ENCODE measurements around the gene FANCG.

The FANCG gene

GRCh38 chr9:35074141-35074540 lies 5.6 kb downstream of the FANCG start (continued):
- TF ChIP-seq OSR2 (tag by site-specific recombination; IDR thresholded peaks at IDR 0.05) (no peak), ZBTB11 (tag by site-specific recombination; conservative IDR thresholded peaks at IDR 0.05; ENCODE audit: low read depth) (no peak), ZNF658 (tag by site-specific recombination; IDR thresholded peaks at IDR 0.05) (no peak), MEIS1 (CRISPR knock-in tag; IDR thresholded peaks at IDR 0.05; ENCODE audit: borderline replicate concordance) (no peak), TCF7L2 (IDR thresholded peaks at IDR 0.05; ENCODE audit: borderline replicate concordance, low read depth, low read length) (no peak), ZNF560 (tag by site-specific recombination; IDR thresholded peaks at IDR 0.05; ENCODE audit: borderline replicate concordance) (no peak)

GRCh38 chr9:35073279-35073612 lies 6.5 kb downstream of the FANCG start:
- POLR2A ChIA-PET: no interaction called here
- H3K4me1 ChIP-seq (ENCODE audit: control insufficient read depth, insufficient read depth, low read length): peaks cover 3% of the 10 kb centered on the region; the same call in 1 of the 2 replicates
- H3K9me3 ChIP-seq (ENCODE audit: control insufficient read depth, insufficient read depth, low read depth, low read length): no peaks in the 10 kb centered on the region
- 0 out of 2 replicates have a peak overlapping the region, but pooled peaks have one; percentile 20 for H3K27ac ChIP-seq (ENCODE audit: extremely low read depth, low read depth, low read length)
- H3K4me3 ChIP-seq (ENCODE audit: low read depth, low read length): no peak overlapping the region
- CTCF ChIA-PET: no interaction called here
- TF ChIP-seq HOXA7 (CRISPR knock-in tag; IDR thresholded peaks at IDR 0.05; ENCODE audit: borderline replicate concordance) (no peak), ZNF654 (tag by site-specific recombination; IDR thresholded peaks at IDR 0.05; ENCODE audit: low read depth) (no peak), HOXC10 (CRISPR knock-in tag; IDR thresholded peaks at IDR 0.05) (no peak), ZNF610 (tag by site-specific recombination; IDR thresholded peaks at IDR 0.05; ENCODE audit: borderline replicate concordance) (no peak), ZBTB49 (tag by site-specific recombination; IDR thresholded peaks at IDR 0.05; ENCODE audit: low read depth) (no peak)
- H3K36me3 ChIP-seq (ENCODE audit: control insufficient read depth in 2 of 2, insufficient read depth in 1 of 2, low read length in 2 of 2): peaks cover 0 to 84% of the 10 kb centered on the region in 2 experiments; a peak in 2 of 3 replicates

- peak within 1 kb of the TSS; percentile 96 for H3K27ac ChIP-seq (ENCODE audit: extremely low read depth, low read depth, low read length)
- peaks cover 3% of the 10 kb centered on the region; the same call in 1 of the 2 replicates for H3K4me1 ChIP-seq (ENCODE audit: control insufficient read depth, insufficient read depth, low read length)
- POLR2A ChIA-PET: interaction anchor here (0.6 to 5.2 kb wide), 24 partner anchors 8 to 586 kb away, joined by 3 to 48 read pairs (median 5); partner anchors contain the start of genes ATOSB, DNAJB5, FANCG and PIGO
- H3K36me3 ChIP-seq (ENCODE audit: control insufficient read depth in 2 of 2, insufficient read depth in 1 of 2, low read length in 2 of 2): peaks cover 0 to 84% of the 10 kb centered on the region in 2 experiments; a peak in 2 of 3 replicates
- peak within 1 kb of the TSS; percentile 84 for H3K4me3 ChIP-seq (ENCODE audit: low read depth, low read length)
- no peaks in the 10 kb centered on the region for H3K9me3 ChIP-seq (ENCODE audit: control insufficient read depth, insufficient read depth, low read depth, low read length)
- CTCF ChIA-PET: interaction anchor here (0.5 to 1.7 kb wide), 10 partner anchors 10 to 513 kb away, joined by 3 to 5 read pairs (median 3); partner anchors contain the start of gene STOML2
- TF ChIP-seq ZNF677 (tag by site-specific recombination; IDR thresholded peaks at IDR 0.05): no peak
- TF ChIP-seq AEBP2 (tag by site-specific recombination; IDR thresholded peaks at IDR 0.05; ENCODE audit: borderline replicate concordance): no peak
- peak; percentile 91 for TF ChIP-seq ZNF341 (tag by site-specific recombination; IDR thresholded peaks at IDR 0.05; ENCODE audit: low read depth)
- TF ChIP-seq IKZF3 (tag by site-specific recombination; IDR thresholded peaks at IDR 0.05): 0 out of 2 replicates have a peak, but pooled peaks have one; percentile 25
- TF ChIP-seq ZNF600 (tag by site-specific recombination; IDR thresholded peaks at IDR 0.05): no peak
- no peak for TF ChIP-seq ZNF549 (tag by site-specific recombination; IDR thresholded peaks at IDR 0.05)
- no peak for TF ChIP-seq ZNF518A (tag by site-specific recombination; conservative IDR thresholded peaks at IDR 0.05; ENCODE audit: low read depth)
- TF ChIP-seq ZNF654 (tag by site-specific recombination; IDR thresholded peaks at IDR 0.05; ENCODE audit: low read depth): no peak
- no peak for TF ChIP-seq ZNF529 (tag by site-specific recombination; IDR thresholded peaks at IDR 0.05; ENCODE audit: insufficient replicate concordance)
Measured at GRCh38 chr9:35072461-35073278, 7.1 kb downstream of the FANCG start, which contains the start of gene VCP. Gene VCP (minus strand): TSS chr9:35072625. CDS start chr9:35072353, 272 bp downstream.

Data from HEK293 (cell line).